K562 (cell line): ENCODE measurements around the gene MTG2. TPM values are rescaled to one million over a fixed set of nuclear protein-coding genes. Genes with fewer than 3 reads are reported as not detected.
A peak's percentile ranks its signal among the peaks of the same experiment; 100 is the strongest.

ENCODE experiments used
- ETV6 ChIP-seq, 3 experiments: fragments of 150-350 bp in 1 of 3; sonication (generic) in 1 of 3; formaldehyde crosslinking in 1 of 3; IDR thresholded peaks; 2 replicates each; pipeline versions ENCODE4 v1.6.1 to v1.8.0; 2014 to 2022; ENCODE audit warnings: borderline replicate concordance in 2 of 3, low read depth in 2 of 3, antibody characterized with exemption in 1 of 3, low read length in 1 of 3, mild to moderate bottlenecking in 1 of 3, missing genetic modification reagents in 1 of 3
- HMG20B ChIP-seq: fragments of 250-450 bp; sonication (Bioruptor Pico); IDR thresholded peaks from 2 replicates; pipeline ENCODE4 v1.5.0; 2021; ENCODE audit warnings: mild to moderate bottlenecking
- ILK ChIP-seq: fragments of 450-650 bp; IDR thresholded peaks from 2 replicates; pipeline ENCODE4 v1.6.1; 2016; ENCODE audit warnings: missing genetic modification characterization, low read depth, mild to moderate bottlenecking, missing compliant biosample characterization, moderate library complexity, borderline replicate concordance
- LARP7 ChIP-seq: fragments of 450-650 bp; IDR thresholded peaks from 2 replicates; pipeline ENCODE4 v1.6.1; 2016
- MTA2 ChIP-seq: fragments of 450-650 bp; IDR thresholded peaks from 2 replicates; pipeline ENCODE4 v1.6.1; 2016; ENCODE audit warnings: low read depth
- MTA3 ChIP-seq: fragments of 450-650 bp; formaldehyde crosslinking; IDR thresholded peaks from 2 replicates; pipeline ENCODE4 v1.6.1; 2017; ENCODE audit warnings: mild to moderate bottlenecking, borderline replicate concordance
- MTF1 ChIP-seq: fragments of 250-450 bp; sonication (Bioruptor Pico); IDR thresholded peaks from 2 replicates; pipeline ENCODE4 v1.9.0; 2021; ENCODE audit warnings: moderate library complexity, mild to moderate bottlenecking, inconsistent platforms, borderline replicate concordance
- NR2F6 ChIP-seq: fragments of 450-650 bp; formaldehyde crosslinking; IDR thresholded peaks from 2 replicates; pipeline ENCODE4 v1.4.0; 2020; ENCODE audit warnings: mild to moderate bottlenecking
- NUFIP1 ChIP-seq: fragments of 450-650 bp; IDR thresholded peaks from 2 replicates; pipeline ENCODE4 v1.6.1; 2018; ENCODE audit not compliant: partially characterized antibody
- PCBP1 ChIP-seq: fragments of 200-400 bp; formaldehyde crosslinking; IDR thresholded peaks from 2 replicates; pipeline ENCODE4 v1.6.1; 2018; ENCODE audit warnings: mild to moderate bottlenecking, low read depth, low read length; ENCODE audit not compliant: poor library complexity, severe bottlenecking
- PTRF ChIP-seq: fragments of 450-650 bp; IDR thresholded peaks from 2 replicates; pipeline ENCODE4 v1.6.1; 2016; ENCODE audit warnings: mild to moderate bottlenecking, missing genetic modification characterization, missing compliant biosample characterization
- RAD21 ChIP-seq, 2 experiments: fragments of 250-450 bp in 1 of 2; fragments of 450-650 bp in 1 of 2; sonication (Bioruptor Pico) in 1 of 2; formaldehyde crosslinking in 1 of 2; IDR thresholded peaks in 1 of 2; conservative IDR thresholded peaks in 1 of 2; 2 replicates each; pipeline versions ENCODE4 v1.4.0 to v1.8.0; 2020 to 2022; ENCODE audit warnings: mild to moderate bottlenecking in 2 of 2, moderate library complexity in 1 of 2
- RBBP5 ChIP-seq: fragments of 200-600 bp; sonication (generic); IDR thresholded peaks from 2 replicates; pipeline ENCODE4 v1.6.1; 2012; ENCODE audit warnings: borderline replicate concordance, mild to moderate bottlenecking, low read length, control low read depth, inconsistent platforms; ENCODE audit not compliant: insufficient read depth, poor library complexity, severe bottlenecking
- RBFOX2 ChIP-seq: fragments of 200-400 bp; formaldehyde crosslinking; IDR thresholded peaks from 2 replicates; pipeline ENCODE4 v1.6.1; 2017; ENCODE audit warnings: low read depth, mild to moderate bottlenecking, low read length, moderate library complexity
- RCOR1 ChIP-seq, 2 experiments: IDR thresholded peaks; 2 replicates each; pipeline ENCODE4 v1.6.1; 2012; ENCODE audit warnings: low read depth in 2 of 2, low read length in 2 of 2, borderline replicate concordance in 1 of 2, improper control_type of control experiment in 1 of 2
- SIN3A ChIP-seq, 2 experiments: fragments of 150-350 bp in 1 of 2; IDR thresholded peaks; 2 replicates each; pipeline ENCODE4 v1.6.1; 2011 to 2016; ENCODE audit warnings: borderline replicate concordance in 2 of 2, low read depth in 2 of 2, low read length in 2 of 2, mild to moderate bottlenecking in 2 of 2, moderate library complexity in 2 of 2; ENCODE audit not compliant: control insufficient read depth in 1 of 2
- SP2 ChIP-seq: IDR thresholded peaks from 2 replicates; pipeline ENCODE4 v1.6.1; 2011; ENCODE audit warnings: mild to moderate bottlenecking, low read depth, low read length, moderate library complexity; ENCODE audit not compliant: poor library complexity, severe bottlenecking; ENCODE audit errors: extremely low read depth
- ZBED1 ChIP-seq: IDR thresholded peaks from 2 replicates; pipeline ENCODE4 v1.6.1; 2014
- ZNF124 ChIP-seq: sonication (generic); formaldehyde crosslinking; IDR thresholded peaks from 2 replicates; pipeline ENCODE4 v1.8.1; 2022; ENCODE audit warnings: missing genetic modification reagents
- ZNF583 ChIP-seq: fragments of 250-450 bp; sonication (Bioruptor Pico); IDR thresholded peaks from 2 replicates; pipeline ENCODE4 v1.4.0; 2020
- polyA plus RNA-seq, 8 experiments: library from polyadenylated mRNA; depleted of rRNA in 4 of 8; stranded (reverse) in 5 of 8; unstranded in 3 of 8; fragments of >200 nt; fragmentation: Nextera tagmentation in 2 of 8; fragmentation: Illumina TruSeq in 1 of 8; extraction: Ambion mirVana in 2 of 8; extraction: Trizol in 1 of 8; gene quantifications; 2 replicates each; pipeline versions ENCODE4 v1.2.1 to v1.2.3, GENCODE V29; 2011 to 2014; ENCODE audit warnings: inconsistent platforms in 1 of 8, missing spikeins in 1 of 8
- total RNA-seq, 7 experiments: library from RNA; depleted of rRNA in 6 of 7; stranded (reverse); fragments of >200 nt in 6 of 7; fragmentation: Illumina TruSeq in 2 of 7; extraction: Trizol in 2 of 7; gene quantifications; 2 replicates each; pipeline versions ENCODE4 v1.2.1 to v1.2.3, GENCODE V29; 2011 to 2021; ENCODE audit warnings: low replicate concordance in 1 of 7
- TF ChIP-seq, protein P1 (sequence below): fragments of 450-650 bp; IDR thresholded peaks from 2 replicates; pipeline ENCODE4 v1.6.1; 2016; ENCODE audit warnings: low read depth, mild to moderate bottlenecking, moderate library complexity
- TF ChIP-seq, protein P2 (sequence below): fragments of 450-650 bp; formaldehyde crosslinking; IDR thresholded peaks from 2 replicates; pipeline ENCODE4 v1.4.0; 2022; ENCODE audit warnings: missing genetic modification characterization

MTG2 gene
- total and polyA plus RNA-seq, 9 of the 15 experiments (the other 6 are each of a cell fraction or from before 2014, with no cell fraction given): 8.7 to 67.5 (median 44.5) TPM

DNA sequence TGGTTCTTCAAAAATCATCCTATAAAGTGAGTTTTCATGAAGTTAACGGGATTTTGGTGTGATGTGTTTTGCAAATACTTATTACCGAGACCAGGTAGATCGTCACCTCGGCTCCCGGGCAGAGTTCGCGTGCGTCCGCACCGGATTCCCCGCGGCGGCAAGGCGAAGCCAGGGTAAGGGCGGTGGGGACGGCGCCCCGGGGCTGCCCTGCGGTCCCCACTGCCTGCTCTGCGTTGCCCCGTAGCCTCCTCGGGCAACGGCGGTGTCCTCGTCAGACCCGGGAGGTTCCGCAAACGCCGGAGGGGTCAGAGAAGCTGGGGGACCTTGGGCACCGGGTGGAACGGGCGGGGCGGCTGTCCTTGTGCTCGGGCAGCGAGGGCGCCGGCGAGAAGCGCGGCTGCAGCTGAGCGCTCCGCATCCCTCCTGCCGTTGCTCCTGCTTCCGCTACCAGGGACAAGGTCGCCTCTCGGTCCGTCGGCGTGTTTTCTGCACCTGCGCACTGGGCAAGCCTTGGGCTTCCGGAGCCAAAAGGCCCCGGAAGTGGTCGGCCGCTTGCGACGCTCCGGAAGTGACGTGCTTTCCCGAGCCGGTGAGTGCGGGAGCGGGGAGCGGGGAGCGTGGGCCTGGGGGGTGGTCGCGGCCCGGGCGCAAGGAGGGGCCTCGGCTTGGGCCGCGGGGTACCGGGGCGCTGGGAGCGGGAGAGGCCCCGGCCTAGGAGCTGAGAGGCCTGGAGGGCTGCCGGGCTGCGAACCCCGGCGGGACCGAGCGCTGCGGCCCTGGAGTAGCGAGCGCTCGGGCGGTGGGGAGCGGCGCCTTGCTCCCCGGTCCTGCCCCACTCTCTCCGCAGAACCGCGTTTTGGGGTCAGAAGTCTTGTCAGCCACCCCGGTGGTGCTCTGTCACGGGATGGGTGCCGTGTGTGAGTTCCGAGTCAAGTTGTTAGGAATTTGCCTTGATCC is at the start of gene MTG2 (continued):
- TF ChIP-seq MTA3: peak; percentile 89
- TF ChIP-seq RBFOX2: peak; percentile 99
- TF ChIP-seq MTF1 (CRISPR knock-in tag): no peak
- peak; percentile 70 for TF ChIP-seq PCBP1
- TF ChIP-seq, protein P1, sequence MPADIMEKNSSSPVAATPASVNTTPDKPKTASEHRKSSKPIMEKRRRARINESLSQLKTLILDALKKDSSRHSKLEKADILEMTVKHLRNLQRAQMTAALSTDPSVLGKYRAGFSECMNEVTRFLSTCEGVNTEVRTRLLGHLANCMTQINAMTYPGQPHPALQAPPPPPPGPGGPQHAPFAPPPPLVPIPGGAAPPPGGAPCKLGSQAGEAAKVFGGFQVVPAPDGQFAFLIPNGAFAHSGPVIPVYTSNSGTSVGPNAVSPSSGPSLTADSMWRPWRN: no peak
- TF ChIP-seq RBBP5: peak; percentile 97
- no peak for TF ChIP-seq SP2
- TF ChIP-seq MTA2: peak; percentile 24; the same call in 1 of the 2 replicates
- no peak for TF ChIP-seq NR2F6 (CRISPR knock-in tag)
- no peak for TF ChIP-seq NUFIP1
- TF ChIP-seq ILK (tag): no peak
- TF ChIP-seq RCOR1 (IDR thresholded peaks at IDR 0.05; ENCODE audit: borderline replicate concordance in 1 of 2, low read depth in 2 of 2, low read length in 2 of 2): peak in 1 of 2 experiments; percentile 46; a peak in 1 of 4 replicates
- no peak for TF ChIP-seq ZNF124 (CRISPR knock-in tag)
- TF ChIP-seq ZBED1: peak; percentile 69; the same call in 1 of the 2 replicates
- no peak for TF ChIP-seq RAD21 (CRISPR knock-in tag; conservative IDR thresholded peaks at IDR 0.05 in 1 of 2, IDR thresholded peaks at IDR 0.05 in 1 of 2)
- TF ChIP-seq, protein P2, sequence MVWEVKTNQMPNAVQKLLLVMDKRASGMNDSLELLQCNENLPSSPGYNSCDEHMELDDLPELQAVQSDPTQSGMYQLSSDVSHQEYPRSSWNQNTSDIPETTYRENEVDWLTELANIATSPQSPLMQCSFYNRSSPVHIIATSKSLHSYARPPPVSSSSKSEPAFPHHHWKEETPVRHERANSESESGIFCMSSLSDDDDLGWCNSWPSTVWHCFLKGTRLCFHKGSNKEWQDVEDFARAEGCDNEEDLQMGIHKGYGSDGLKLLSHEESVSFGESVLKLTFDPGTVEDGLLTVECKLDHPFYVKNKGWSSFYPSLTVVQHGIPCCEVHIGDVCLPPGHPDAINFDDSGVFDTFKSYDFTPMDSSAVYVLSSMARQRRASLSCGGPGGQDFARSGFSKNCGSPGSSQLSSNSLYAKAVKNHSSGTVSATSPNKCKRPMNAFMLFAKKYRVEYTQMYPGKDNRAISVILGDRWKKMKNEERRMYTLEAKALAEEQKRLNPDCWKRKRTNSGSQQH (CRISPR knock-in tag): 0 out of 2 replicates have a peak, but pooled peaks have one; percentile 32
- TF ChIP-seq ZNF583 (CRISPR knock-in tag): peak; percentile 17; the same call in 1 of the 2 replicates
- TF ChIP-seq SIN3A (IDR thresholded peaks at IDR 0.05; ENCODE audit: borderline replicate concordance in 2 of 2, control insufficient read depth in 1 of 2, low read depth in 2 of 2, low read length in 2 of 2): peak; percentile 76 to 80; a peak in 2 of 4 replicates
- TF ChIP-seq HMG20B (CRISPR knock-in tag): no peak; the same call in 1 of the 2 replicates
- TF ChIP-seq PTRF (tag): no peak
- TF ChIP-seq LARP7: peak; percentile 71; the same call in 1 of the 2 replicates
- no peak; a peak in 1 of 4 replicates for TF ChIP-seq ETV6 (IDR thresholded peaks at IDR 0.05; ENCODE audit: borderline replicate concordance in 1 of 2, low read depth in 2 of 2, low read length in 1 of 2)
- TF ChIP-seq ETV6 (CRISPR knock-in tag; IDR thresholded peaks at IDR 0.05; ENCODE audit: borderline replicate concordance): 0 out of 2 replicates have a peak, but pooled peaks have one; percentile 50
